Tibial nerve (tissue), 4 donors: Measurements from ENCODE around the gene SBSN. TPM values are rescaled to one million over a fixed set of nuclear protein-coding genes. Genes with fewer than 3 reads are reported as not detected.

Source experiments
- DNase-seq, 2 donors: peaks; one replicate each; pipeline ENCODE4 v3.0.0-alpha.2; 2019; ENCODE audit warnings: low spot score in 2 of 2
- H3K27ac ChIP-seq, 4 donors: fragments of 200-600 bp; sonication (generic) in 3 of 4; one replicate each; pipeline ENCODE4 v1.5.1; 2017 to 2019; ENCODE audit warnings: mild to moderate bottlenecking in 1 of 4
- H3K27me3 ChIP-seq, 2 donors: fragments of 200-600 bp; sonication (generic) in 1 of 2; one replicate each; pipeline versions ENCODE4 v1.5.1 to v1.6.0; 2017 to 2019
- H3K36me3 ChIP-seq, 3 donors: fragments of 200-600 bp; sonication (generic); one replicate each; pipeline ENCODE4 v1.5.1; 2018 to 2019
- H3K4me1 ChIP-seq, 4 donors: fragments of 200-600 bp; sonication (generic) in 3 of 4; one replicate each; pipeline ENCODE4 v1.5.1; 2017 to 2019
- H3K4me3 ChIP-seq, 4 donors: fragments of 200-600 bp; sonication (generic) in 3 of 4; one replicate each; pipeline ENCODE4 v1.5.1; 2017 to 2019; ENCODE audit warnings: mild to moderate bottlenecking in 1 of 4, moderate library complexity in 1 of 4
- H3K9me3 ChIP-seq, 4 donors: fragments of 200-600 bp; sonication (generic) in 3 of 4; one replicate each; pipeline ENCODE4 v1.5.1; 2017 to 2019
- EP300 ChIP-seq, 2 donors: sonication (generic); formaldehyde crosslinking; IDR thresholded peaks; one replicate each; pipeline ENCODE4 v1.6.1; 2017; ENCODE audit warnings: antibody characterized with exemption in 2 of 2, mild to moderate bottlenecking in 1 of 2
- POLR2A ChIP-seq, 2 donors: fragments of 450-650 bp; IDR thresholded peaks; one replicate each; pipeline ENCODE4 v1.6.1; 2017; ENCODE audit warnings: antibody characterized with exemption in 2 of 2, mild to moderate bottlenecking in 2 of 2, moderate library complexity in 2 of 2
- WGBS, 2 donors: methylation state at CpG; one replicate each; pipeline ENCODE4 v1.1.5; 2018; 5-methylcytosine and 5-hydroxymethylcytosine counted together
- total RNA-seq, 4 donors: library from RNA; depleted of rRNA; stranded (reverse); fragments of >200 nt; gene quantifications; one replicate each; pipeline ENCODE4 v1.1.0, GENCODE V29; 2016
- TF ChIP-seq, protein P1 (sequence below), 5 experiments: fragments of 200-600 bp in 3 of 5; fragments of 450-650 bp in 2 of 5; sonication (generic) in 3 of 5; IDR thresholded peaks; one replicate each; pipeline ENCODE4 v1.5.1; 2016 to 2019; ENCODE audit warnings: antibody characterized with exemption in 5 of 5, mild to moderate bottlenecking in 3 of 5, moderate library complexity in 2 of 5

The SBSN gene
- total RNA-seq, 4 donors from 2014 or later: not detected

DNA sequence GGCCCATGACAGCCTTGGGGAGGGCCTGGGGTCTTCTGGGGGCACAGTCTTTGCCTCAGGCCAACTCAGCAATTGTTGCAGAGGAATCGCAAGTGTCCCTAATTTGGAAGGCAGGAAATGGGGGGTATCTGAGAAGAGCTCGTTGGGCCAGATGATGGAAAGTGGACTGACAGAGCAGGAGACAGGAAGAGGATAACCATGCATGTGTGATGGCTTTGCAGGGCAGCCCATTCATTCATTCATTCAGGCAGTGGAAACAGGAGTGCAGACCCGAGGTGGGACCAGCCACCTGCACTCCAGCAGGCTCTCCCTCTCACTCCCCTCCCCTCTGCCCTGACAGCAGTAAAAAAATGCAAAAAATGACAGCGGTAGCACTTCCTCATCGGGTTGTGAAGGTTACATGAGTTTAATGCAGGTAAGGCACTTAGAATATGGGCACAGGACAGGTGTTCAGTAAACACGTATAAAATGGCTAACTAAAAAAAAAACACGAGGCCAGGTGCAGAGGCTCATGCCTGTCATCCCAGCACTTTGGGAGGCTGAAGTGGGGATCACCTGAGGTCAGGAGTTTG lies 12.3 kb upstream of the SBSN start:
- Histone ChIP-seq H3K9me3 (no peaks in the 10 kb centered on the region), H3K36me3 (peaks cover 0 to 23% (median 0%) of the 10 kb centered on the region in 3 donors), H3K27ac (no peak overlapping the region), H3K27me3 (peaks cover 0 to under 1% of the 10 kb centered on the region in 2 donors), H3K4me1 (peaks cover 0 to 15% (median 7%) of the 10 kb centered on the region in 4 donors), H3K4me3 (no peak overlapping the region)
- TF ChIP-seq EP300 (IDR thresholded peaks at IDR 0.05): no peak
- TF ChIP-seq, protein P1, sequence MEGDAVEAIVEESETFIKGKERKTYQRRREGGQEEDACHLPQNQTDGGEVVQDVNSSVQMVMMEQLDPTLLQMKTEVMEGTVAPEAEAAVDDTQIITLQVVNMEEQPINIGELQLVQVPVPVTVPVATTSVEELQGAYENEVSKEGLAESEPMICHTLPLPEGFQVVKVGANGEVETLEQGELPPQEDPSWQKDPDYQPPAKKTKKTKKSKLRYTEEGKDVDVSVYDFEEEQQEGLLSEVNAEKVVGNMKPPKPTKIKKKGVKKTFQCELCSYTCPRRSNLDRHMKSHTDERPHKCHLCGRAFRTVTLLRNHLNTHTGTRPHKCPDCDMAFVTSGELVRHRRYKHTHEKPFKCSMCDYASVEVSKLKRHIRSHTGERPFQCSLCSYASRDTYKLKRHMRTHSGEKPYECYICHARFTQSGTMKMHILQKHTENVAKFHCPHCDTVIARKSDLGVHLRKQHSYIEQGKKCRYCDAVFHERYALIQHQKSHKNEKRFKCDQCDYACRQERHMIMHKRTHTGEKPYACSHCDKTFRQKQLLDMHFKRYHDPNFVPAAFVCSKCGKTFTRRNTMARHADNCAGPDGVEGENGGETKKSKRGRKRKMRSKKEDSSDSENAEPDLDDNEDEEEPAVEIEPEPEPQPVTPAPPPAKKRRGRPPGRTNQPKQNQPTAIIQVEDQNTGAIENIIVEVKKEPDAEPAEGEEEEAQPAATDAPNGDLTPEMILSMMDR (IDR thresholded peaks at IDR 0.05): no peak
- TF ChIP-seq POLR2A (IDR thresholded peaks at IDR 0.05): no peak
- DNase-seq: no peak
- 70 to 73% methylated on average over 7 of the region's 7 CpGs for WGBS, 2 donors

DNA sequence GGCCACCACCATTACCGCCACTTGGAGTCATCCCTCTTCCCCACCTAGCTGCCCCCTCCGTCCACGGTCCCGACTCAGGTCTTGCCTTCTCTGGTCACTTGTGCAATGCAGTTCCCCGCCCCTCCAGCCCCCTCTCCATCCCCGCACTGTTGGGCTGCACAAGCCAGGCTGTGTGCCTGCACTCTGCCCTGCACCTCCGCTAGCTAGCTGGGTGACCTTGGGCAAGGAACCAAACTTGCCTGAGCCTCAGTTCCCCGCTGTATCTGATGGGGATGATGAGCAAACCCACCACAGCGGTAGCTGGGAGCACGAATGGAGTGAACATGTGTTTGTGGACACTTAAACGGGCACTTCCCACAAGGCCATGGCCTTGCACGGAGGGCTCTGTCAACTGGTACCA lies 11.7 kb upstream of the SBSN start:
- Histone ChIP-seq H3K27me3 (peaks cover 0 to 7% of the 10 kb centered on the region in 2 donors), H3K4me1 (peaks cover 0 to 15% (median 7%) of the 10 kb centered on the region in 4 donors), H3K4me3 (no peak overlapping the region), H3K27ac (no peak overlapping the region), H3K36me3 (peaks cover 0 to 23% (median 0%) of the 10 kb centered on the region in 3 donors), H3K9me3 (no peaks in the 10 kb centered on the region)
- WGBS, 2 donors: 86 to 87% methylated on average over 8 to 12 of the region's 12 CpGs
- no peak for DNase-seq
- TF ChIP-seq, protein P1 (IDR thresholded peaks at IDR 0.05): no peak
- TF ChIP-seq EP300 (IDR thresholded peaks at IDR 0.05) (no peak), POLR2A (IDR thresholded peaks at IDR 0.05) (no peak)

DNA sequence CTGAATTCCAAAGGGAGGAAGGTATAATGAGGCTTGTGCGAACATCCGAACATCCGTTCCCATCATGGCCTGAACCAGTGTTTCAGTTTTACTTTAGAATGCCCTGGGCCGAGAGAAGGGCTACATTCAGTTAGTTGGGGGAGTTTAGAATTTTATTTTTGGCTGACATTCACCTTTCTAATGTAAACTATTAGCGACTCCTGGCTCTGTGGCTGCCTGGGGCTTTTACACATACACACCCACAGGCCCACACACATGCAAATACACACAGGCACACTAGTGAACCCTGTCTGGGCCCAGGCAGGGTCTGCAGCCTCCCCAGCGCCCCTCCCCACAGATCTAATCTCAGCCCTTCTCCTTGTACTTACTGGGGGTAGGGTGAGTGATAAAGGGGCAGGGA lies 11.2 kb upstream of the SBSN start:
- DNase-seq: no peak
- Histone ChIP-seq H3K4me3 (no peak overlapping the region), H3K27me3 (peaks cover 0 to 12% of the 10 kb centered on the region in 2 donors), H3K4me1 (peaks cover 0 to 10% (median 3%) of the 10 kb centered on the region in 4 donors), H3K9me3 (no peaks in the 10 kb centered on the region), H3K36me3 (peaks cover 0 to 23% (median 0%) of the 10 kb centered on the region in 3 donors), H3K27ac (no peak overlapping the region)
- WGBS, 2 donors: 65 to 69% methylated on average over 6 of the region's 6 CpGs
- TF ChIP-seq EP300 (IDR thresholded peaks at IDR 0.05): no peak
- TF ChIP-seq, protein P1 (IDR thresholded peaks at IDR 0.05): no peak
- TF ChIP-seq POLR2A (IDR thresholded peaks at IDR 0.05): no peak

DNA sequence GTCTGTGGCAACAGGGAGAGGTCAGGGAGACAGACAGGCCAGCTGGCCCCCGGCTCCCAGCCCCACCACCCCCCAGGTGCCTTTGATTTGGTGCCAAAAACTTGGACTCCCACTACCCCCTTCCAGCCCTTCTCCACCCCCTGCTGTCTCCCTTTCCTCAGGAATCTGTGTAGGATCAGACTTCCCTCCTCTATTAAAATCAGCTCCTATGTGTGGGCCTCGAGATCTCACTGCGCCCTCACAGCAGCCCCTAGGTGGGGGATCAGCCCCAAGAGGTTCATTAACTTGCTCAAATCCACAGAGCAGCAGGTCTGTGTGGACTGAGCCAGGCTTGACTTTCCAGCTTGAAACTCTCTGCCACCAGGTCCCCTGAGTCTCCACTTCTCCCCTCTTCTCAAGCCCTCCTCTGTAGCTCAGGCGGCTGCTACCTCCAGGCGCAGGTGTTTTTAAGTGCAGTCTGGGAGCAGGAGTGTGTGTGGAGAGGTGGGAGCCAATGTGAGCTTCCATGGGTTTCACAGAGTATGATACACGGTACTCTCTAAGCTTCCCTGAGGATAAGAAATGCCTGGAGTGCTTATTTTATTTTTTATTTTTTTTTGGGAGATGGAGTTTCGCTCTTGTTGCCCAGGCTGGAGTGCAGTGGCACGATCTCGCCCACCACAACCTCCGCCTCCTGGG lies 6.8 kb upstream of the SBSN start:
- H3K27me3 ChIP-seq: peaks cover 0 to 55% of the 10 kb centered on the region in 2 donors

More for the DNA sequence above, 6.8 kb upstream of the SBSN start:
- no peaks in the 10 kb centered on the region for H3K36me3 ChIP-seq
- DNase-seq: no peak
- H3K27ac ChIP-seq: no peak overlapping the region
- no peaks in the 10 kb centered on the region for H3K9me3 ChIP-seq
- H3K4me1 ChIP-seq: peaks cover 0 to 8% (median 0%) of the 10 kb centered on the region in 4 donors
- H3K4me3 ChIP-seq: no peak overlapping the region
- TF ChIP-seq, protein P1 (IDR thresholded peaks at IDR 0.05): no peak
- TF ChIP-seq POLR2A (IDR thresholded peaks at IDR 0.05) (no peak), EP300 (IDR thresholded peaks at IDR 0.05) (no peak)
- WGBS, 2 donors: 60 to 68% methylated on average over 10 of the region's 10 CpGs
